Lower leg skin (tissue), 3 donors: ENCODE measurements around the gene SNRNP25.

Experiments used
- CTCF ChIP-seq, 3 donors: fragments of 450-650 bp; IDR thresholded peaks; one replicate each; pipeline ENCODE4 v1.5.1; 2016; ENCODE audit warnings: antibody characterized with exemption in 3 of 3, mild to moderate bottlenecking in 3 of 3, moderate library complexity in 2 of 3
- POLR2A ChIP-seq, 2 donors: fragments of 450-650 bp; IDR thresholded peaks; one replicate each; pipeline ENCODE4 v1.6.1; 2016 to 2017; ENCODE audit warnings: antibody characterized with exemption in 2 of 2, mild to moderate bottlenecking in 1 of 2, moderate library complexity in 1 of 2

GRCh38 chr16:83781-84615 is 30.4 kb downstream of the SNRNP25 start:
- TF ChIP-seq CTCF (IDR thresholded peaks at IDR 0.05) (no peak), POLR2A (IDR thresholded peaks at IDR 0.05) (no peak)
